Hepatocyte (in vitro differentiated cells): ENCODE results near the gene BMP6. TPM values are rescaled to one million over a fixed set of nuclear protein-coding genes. Genes with fewer than 3 reads are reported as not detected.

Source experiments
- DNase-seq: peaks from one replicate; pipeline ENCODE4 v3.0.0-alpha.2; 2016; ENCODE audit warnings: low spot score
- H2AFZ ChIP-seq: fragments of 200-600 bp; sonication (generic); 2 replicates; pipeline ENCODE4 v1.6.0; 2016; ENCODE audit warnings: antibody characterized with exemption, mild to moderate bottlenecking
- H3K27ac ChIP-seq: fragments of 200-600 bp; sonication (generic); 2 replicates; pipeline ENCODE4 v1.5.1; 2016; ENCODE audit warnings: mild to moderate bottlenecking
- H3K27me3 ChIP-seq: fragments of 200-600 bp; sonication (generic); 2 replicates; pipeline ENCODE4 v1.6.1; 2016
- H3K36me3 ChIP-seq: fragments of 200-600 bp; sonication (generic); replicated peaks from 2 replicates; pipeline ENCODE4 v1.5.1; 2016; ENCODE audit warnings: low read depth; ENCODE audit not compliant: insufficient read depth
- H3K4me1 ChIP-seq: fragments of 200-600 bp; sonication (generic); 2 replicates; pipeline ENCODE4 v1.5.1; 2016; ENCODE audit warnings: mild to moderate bottlenecking, moderate library complexity; ENCODE audit not compliant: insufficient read depth
- H3K4me2 ChIP-seq: fragments of 200-600 bp; sonication (generic); 2 replicates; pipeline ENCODE4 v1.6.0; 2016
- H3K4me3 ChIP-seq: fragments of 200-600 bp; sonication (generic); 2 replicates; pipeline ENCODE4 v1.5.1; 2016; ENCODE audit warnings: mild to moderate bottlenecking
- H3K79me2 ChIP-seq: fragments of 200-600 bp; sonication (generic); 2 replicates; pipeline ENCODE4 v1.6.0; 2017; ENCODE audit warnings: mild to moderate bottlenecking
- H3K9me2 ChIP-seq: fragments of 200-600 bp; sonication (generic); replicated peaks from 2 replicates; pipeline ENCODE4 v1.6.0; 2017; ENCODE audit warnings: mild to moderate bottlenecking; ENCODE audit not compliant: insufficient read depth
- H3K9me3 ChIP-seq: fragments of 200-600 bp; sonication (generic); 2 replicates; pipeline ENCODE4 v1.5.1; 2016; ENCODE audit warnings: low read depth, mild to moderate bottlenecking
- H4K20me1 ChIP-seq: fragments of 200-600 bp; sonication (generic); 2 replicates; pipeline ENCODE4 v1.6.0; 2016; ENCODE audit warnings: mild to moderate bottlenecking; ENCODE audit not compliant: insufficient read depth, poor library complexity, severe bottlenecking
- EZH2 ChIP-seq: fragments of 200-600 bp; sonication (generic); IDR thresholded peaks from 2 replicates; pipeline ENCODE4 v1.6.1; 2016; ENCODE audit warnings: antibody characterized with exemption, mild to moderate bottlenecking, borderline replicate concordance
- EZH2phosphoT487 ChIP-seq: fragments of 200-600 bp; sonication (generic); IDR thresholded peaks from one replicate; pipeline ENCODE4 v1.6.1; 2018; ENCODE audit warnings: antibody characterized with exemption, mild to moderate bottlenecking, low read depth, moderate library complexity; ENCODE audit not compliant: unreplicated experiment, severe bottlenecking
- WGBS: methylation state at CpG from one replicate; pipeline ENCODE4 v1.1.6; 2016; ENCODE audit warnings: low lambda C conversion rate; ENCODE audit errors: missing lambda C conversion rate; 5-methylcytosine and 5-hydroxymethylcytosine counted together
- polyA plus RNA-seq: library from polyadenylated mRNA; unstranded; fragments of >200 nt; fragmentation: Nextera tagmentation; extraction: Ambion mirVana; gene quantifications from 2 replicates; pipeline ENCODE4 v1.2.1, GENCODE V29; 2016
- total RNA-seq: library from RNA; depleted of rRNA; stranded (reverse); fragments of >200 nt; gene quantifications from 2 replicates; pipeline ENCODE4 v1.2.3, GENCODE V29; 2014
- TF ChIP-seq, protein P1 (sequence below): fragments of 200-600 bp; sonication (generic); IDR thresholded peaks from 2 replicates; pipeline ENCODE4 v1.5.1; 2016; ENCODE audit warnings: antibody characterized with exemption, mild to moderate bottlenecking; ENCODE audit not compliant: poor library complexity

Gene BMP6
- total and polyA plus RNA-seq, 2 experiments from 2014 or later: 4.0 to 4.3 TPM

DNA sequence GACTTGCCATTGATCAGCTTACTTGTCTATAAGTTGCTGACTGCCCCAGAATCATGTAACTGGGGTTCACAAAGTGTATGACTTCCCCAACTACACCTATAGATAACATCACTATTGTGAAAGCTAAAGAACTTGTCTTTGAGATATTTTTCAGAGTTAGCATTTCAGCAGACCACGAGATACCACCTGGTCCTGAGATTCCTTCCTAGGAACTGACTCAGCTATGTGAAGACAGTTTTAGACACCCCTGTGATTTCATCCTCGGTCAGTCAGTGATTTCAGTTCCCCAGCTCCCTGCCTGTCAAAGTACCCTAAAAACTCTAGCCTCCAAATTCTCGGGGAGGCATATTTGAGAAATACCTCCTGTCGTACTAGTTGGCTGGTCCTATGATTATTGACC, 122.3 kb downstream of the BMP6 start:
- Histone ChIP-seq H3K36me3 (no peaks in the 10 kb centered on the region), H3K79me2 (no peaks in the 10 kb centered on the region), H3K9me3 (peaks cover 8% of the 10 kb centered on the region), H3K9me2 (no peaks in the 10 kb centered on the region), H3K27me3 (no peaks in the 10 kb centered on the region), H3K27ac (no peak overlapping the region), H2AFZ (no peak overlapping the region), H3K4me2 (no peak overlapping the region), H3K4me3 (no peak overlapping the region), H4K20me1 (no peaks in the 10 kb centered on the region), H3K4me1 (no peaks in the 10 kb centered on the region)
- DNase-seq: no peak
- TF ChIP-seq, protein P1, sequence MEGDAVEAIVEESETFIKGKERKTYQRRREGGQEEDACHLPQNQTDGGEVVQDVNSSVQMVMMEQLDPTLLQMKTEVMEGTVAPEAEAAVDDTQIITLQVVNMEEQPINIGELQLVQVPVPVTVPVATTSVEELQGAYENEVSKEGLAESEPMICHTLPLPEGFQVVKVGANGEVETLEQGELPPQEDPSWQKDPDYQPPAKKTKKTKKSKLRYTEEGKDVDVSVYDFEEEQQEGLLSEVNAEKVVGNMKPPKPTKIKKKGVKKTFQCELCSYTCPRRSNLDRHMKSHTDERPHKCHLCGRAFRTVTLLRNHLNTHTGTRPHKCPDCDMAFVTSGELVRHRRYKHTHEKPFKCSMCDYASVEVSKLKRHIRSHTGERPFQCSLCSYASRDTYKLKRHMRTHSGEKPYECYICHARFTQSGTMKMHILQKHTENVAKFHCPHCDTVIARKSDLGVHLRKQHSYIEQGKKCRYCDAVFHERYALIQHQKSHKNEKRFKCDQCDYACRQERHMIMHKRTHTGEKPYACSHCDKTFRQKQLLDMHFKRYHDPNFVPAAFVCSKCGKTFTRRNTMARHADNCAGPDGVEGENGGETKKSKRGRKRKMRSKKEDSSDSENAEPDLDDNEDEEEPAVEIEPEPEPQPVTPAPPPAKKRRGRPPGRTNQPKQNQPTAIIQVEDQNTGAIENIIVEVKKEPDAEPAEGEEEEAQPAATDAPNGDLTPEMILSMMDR: no peak
- TF ChIP-seq EZH2 (no peak), EZH2phosphoT487 (no peak)
- 87% methylated on average over 4 of the region's 4 CpGs for WGBS

DNA sequence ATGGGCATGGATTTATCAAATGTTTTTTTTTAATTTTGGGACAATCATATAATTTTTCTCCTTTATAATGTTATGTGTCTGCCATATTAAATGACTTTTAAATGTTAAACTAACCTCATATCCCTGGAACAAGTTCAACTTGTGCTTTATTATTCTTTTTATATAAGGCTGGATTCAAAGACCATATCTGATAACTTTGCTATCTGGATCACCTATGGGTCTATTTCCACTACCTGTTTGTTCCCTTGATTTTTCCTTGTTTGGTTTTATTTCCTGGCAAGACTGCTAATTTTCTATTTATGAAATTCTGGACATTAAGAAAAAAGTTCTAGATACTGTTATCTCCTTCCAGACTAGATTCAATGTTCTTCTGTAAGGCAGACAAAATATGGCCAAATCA, 125.9 kb downstream of the BMP6 start:
- no peak for DNase-seq
- Histone ChIP-seq H3K27me3 (no peaks in the 10 kb centered on the region), H3K4me2 (no peak overlapping the region), H2AFZ (no peak overlapping the region), H3K9me3 (peaks cover 8% of the 10 kb centered on the region), H3K4me1 (no peaks in the 10 kb centered on the region), H3K79me2 (no peaks in the 10 kb centered on the region), H3K27ac (no peak overlapping the region), H4K20me1 (no peaks in the 10 kb centered on the region), H3K4me3 (no peak overlapping the region), H3K9me2 (no peaks in the 10 kb centered on the region), H3K36me3 (no peaks in the 10 kb centered on the region)
- TF ChIP-seq EZH2phosphoT487 (no peak), EZH2 (no peak)
- TF ChIP-seq, protein P1: no peak

DNA sequence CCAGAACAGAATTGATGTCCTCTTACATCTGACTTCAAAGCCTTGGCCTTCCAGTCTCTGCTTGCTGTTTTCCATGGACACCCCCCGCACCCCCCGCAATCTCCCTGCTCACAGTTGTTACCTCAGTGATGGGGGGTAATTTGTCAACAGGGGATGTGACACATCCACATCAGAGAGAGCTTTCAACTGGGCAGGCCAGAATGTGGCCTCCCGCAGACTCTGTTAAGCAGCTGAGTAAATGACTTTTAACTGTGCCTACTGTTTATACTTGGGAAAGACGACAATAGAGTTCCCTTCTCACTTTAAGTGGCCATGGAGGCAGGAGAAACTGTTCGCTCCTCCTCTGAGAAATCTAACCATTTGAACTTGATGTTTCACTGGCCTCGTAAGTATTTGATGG, 133.7 kb downstream of the BMP6 start:
- 70% methylated on average over 6 of the region's 6 CpGs for WGBS
- H3K9me3 ChIP-seq: no peaks in the 10 kb centered on the region

More for the DNA sequence above, 133.7 kb downstream of the BMP6 start:
- TF ChIP-seq, protein P1: no peak
- TF ChIP-seq EZH2 (no peak), EZH2phosphoT487 (no peak)
- no peaks in the 10 kb centered on the region for H3K27me3 ChIP-seq
- no peak overlapping the region for H3K4me2 ChIP-seq
- H3K4me3 ChIP-seq: no peak overlapping the region
- no peaks in the 10 kb centered on the region for H3K36me3 ChIP-seq
- no peaks in the 10 kb centered on the region for H3K4me1 ChIP-seq
- DNase-seq: no peak
- no peaks in the 10 kb centered on the region for H3K79me2 ChIP-seq
- H3K27ac ChIP-seq: no peak overlapping the region
- H3K9me2 ChIP-seq: no peaks in the 10 kb centered on the region
- no peak overlapping the region for H2AFZ ChIP-seq
- H4K20me1 ChIP-seq: no peaks in the 10 kb centered on the region
